GM19239 (cell line): Measurements from ENCODE around the gene P2RY2.
A peak's percentile ranks its signal among the peaks of the same experiment; 100 is the strongest.
"Not testable (repeated sequence)": the region's sequence is repeated elsewhere in the genome, so short reads cannot be mapped to it uniquely, and the experiment has no call there.

Experiments
- DNase-seq: peaks from one replicate; pipeline ENCODE4 v3.0.0; 2011; ENCODE audit warnings: low spot score; ENCODE audit not compliant: insufficient read length
- FAIRE-seq: peaks from 2 replicates; lab custom pipeline; 2011; peaks lifted over from hg19 to GRCh38; lab: Jason Lieb, UNC

The P2RY2 gene

DNA sequence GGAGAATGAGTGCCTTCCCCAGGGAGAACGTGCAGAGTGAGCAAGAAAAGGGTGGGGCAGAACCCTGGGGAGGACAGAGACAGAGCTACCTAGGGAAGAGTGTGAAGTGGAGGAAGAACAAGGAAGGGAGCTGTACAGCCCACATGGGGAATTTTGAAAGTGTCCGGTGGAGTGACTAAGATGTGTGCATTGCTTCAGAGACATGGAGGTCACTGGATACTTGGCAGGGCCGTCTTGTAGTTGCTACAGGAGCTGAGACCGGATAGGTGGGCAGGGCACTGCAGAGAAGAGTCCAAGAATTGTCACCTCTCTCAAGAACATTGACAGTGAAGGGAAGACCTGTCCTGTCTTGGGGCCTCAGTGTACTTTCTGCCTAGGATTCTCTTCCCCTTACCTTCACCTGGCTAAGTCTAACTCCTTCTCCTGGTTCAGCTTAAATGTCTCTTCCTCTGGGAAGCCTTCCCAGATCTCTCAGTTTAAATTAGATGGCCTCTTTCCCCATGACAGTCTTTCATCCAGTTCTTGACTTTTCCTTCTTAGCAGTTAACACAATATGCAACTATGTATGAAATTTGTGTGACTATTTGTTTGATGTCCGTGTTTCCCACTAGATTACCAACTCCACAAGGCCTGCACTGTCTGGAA is 44.9 kb downstream of the P2RY2 start:
- FAIRE-seq = no peak
- DNase-seq = no peak

DNA sequence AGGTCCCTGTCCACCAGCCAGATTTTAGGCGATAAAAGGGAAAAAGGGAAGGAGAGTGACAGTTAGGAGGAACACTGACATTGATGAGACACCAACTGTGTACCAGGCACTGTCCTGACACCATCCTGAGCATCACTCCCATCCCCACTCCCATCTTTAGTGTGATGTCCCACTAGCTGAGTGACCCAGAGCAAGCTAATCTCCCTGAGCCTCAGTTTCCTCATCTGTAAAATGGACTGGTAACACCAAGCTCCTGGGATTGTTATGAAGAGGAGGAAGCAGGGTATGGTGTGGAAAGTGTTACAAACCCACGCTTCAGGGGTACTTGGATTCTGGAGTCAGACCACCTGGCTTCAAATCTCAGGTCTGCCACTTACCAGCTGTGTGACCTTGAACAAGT is 45.6 kb downstream of the P2RY2 start:
- DNase-seq = no peak
- no peak for FAIRE-seq

DNA sequence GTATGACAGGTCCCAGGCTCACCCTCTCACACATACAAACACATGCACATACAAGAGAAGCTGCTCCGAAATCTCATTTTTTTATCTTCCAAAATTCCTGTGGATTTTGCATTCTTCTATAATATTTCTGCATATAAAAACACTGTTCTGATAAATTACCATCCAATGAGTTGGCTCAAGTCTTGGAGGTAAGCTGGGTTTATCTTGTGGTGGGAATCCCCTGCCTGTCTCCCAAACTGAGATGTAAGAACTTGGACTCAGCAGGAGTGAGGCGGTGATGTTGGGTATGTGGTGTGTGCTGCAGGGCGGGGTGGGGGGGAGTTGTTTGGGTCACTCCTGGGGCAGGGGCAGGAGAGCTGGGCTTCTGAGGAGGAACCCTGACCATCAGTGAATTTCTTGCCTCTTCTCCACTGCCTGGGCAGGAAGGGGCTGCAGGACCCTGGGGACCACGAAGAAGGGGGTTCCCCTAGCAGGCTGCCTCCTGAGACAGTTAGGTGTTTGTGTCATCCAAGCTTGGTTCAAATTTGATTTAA is 47.3 kb downstream of the P2RY2 start:
- DNase-seq (no peak), FAIRE-seq (no peak)

DNA sequence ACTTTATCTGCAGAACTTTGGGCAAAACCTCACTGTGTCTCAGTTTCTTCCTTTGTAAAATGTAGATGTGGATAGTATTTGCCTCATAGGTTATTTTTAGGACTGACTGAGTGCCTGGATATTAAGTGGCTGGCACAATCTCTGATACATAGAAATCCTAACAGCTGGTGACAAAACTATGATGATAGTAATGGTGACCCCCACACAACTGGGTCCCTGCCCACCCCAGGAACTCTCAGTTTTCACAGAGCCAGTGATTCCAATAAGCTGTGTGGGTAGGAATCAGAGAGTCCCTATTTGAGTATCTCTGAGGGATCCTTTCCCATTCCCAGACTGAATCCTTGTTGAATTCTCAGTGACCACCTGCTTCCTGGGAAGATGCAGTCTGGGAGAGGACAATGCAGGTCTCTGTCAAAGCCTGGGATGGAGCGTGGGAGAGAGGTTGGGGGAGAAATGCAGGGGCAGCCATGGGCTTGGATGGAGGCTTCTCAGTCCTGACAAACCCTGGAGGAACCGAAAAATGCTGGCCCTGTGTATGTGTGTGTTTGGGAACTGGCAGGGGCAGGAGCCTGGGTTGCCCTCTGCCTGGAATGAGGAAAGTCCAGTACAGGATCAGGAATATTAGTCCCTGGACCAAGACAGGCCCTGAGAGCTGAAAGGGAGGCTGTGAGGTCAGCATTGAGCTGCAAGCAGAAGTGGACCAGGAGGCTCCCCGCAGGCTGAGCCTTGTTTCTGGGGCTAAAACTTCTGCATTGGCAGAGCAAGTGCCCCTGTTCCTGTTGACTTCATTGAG is 48.0 kb downstream of the P2RY2 start:
- FAIRE-seq (no peak), DNase-seq (no peak)

- DNase-seq (no peak), FAIRE-seq (no peak)
These were observed 48.6 kb downstream of the P2RY2 start for GRCh38 chr11:73266646-73267020.

DNA sequence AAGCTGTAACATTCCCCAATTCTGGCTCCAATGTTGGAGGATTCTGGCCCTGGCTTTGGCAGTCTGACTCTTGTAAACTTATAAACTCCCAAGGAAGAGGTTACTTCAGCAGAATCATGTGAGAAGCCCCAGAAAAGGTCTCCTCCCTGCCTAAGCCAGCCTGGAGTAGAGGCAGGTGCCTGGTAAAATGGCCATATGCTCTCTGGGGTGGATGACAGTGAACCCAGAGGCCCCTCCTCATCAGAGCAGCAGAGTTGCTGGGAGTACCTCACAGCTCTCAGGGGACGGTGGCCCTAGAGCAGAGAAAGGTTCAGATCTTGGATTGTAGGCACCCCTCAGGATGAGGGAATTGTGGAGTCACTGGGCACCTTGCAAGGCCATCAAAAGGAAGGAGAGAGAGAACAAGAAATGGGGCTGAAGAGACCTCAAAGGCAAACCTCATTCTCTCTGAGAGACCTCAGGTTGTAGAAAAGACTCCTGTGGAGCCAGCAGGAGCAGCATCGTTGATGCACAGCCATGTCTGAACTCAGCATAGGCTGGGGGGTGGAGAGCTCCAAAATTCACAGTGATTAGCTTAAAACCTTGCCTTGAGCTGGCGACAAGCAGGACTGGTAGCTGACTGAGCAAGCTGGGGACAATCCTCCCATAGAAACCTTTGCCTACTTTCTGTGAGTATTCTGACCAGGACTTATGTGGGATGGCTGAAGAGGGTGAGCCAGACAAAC is 49.2 kb downstream of the P2RY2 start:
- DNase-seq (no peak), FAIRE-seq (no peak)

DNA sequence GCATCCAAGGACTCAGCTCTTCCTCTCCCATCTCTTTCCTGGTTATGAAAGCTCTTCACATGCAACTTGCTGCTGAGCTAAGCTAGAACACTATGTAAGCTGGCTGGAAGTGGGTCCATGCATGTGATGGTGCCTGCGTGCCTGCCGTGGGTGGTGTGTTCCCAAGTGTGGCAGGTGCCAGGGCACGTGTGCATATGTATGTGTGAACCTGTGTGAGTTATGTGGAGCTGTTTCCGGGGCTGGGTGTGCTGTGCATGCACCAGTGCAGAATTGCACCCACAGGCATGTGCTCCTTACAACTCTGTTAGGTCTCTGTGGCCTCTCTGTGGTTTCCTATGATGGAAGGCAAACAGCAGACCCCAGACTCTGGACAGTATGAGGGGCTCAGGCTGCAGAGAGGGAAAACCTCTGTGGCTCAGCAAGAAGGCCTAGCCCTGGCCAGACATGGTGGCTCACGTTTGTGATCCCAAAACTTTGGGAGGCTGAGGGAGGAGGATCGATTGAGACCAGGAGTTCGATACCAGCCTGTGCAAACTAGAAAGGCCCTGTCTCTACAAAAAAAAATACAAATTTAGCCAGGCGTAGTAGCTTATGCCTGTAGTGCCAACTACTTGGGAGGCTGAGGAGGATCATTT is 49.9 kb downstream of the P2RY2 start:
- FAIRE-seq (peak; percentile 28), DNase-seq (no peak)

GRCh38 chr11:73268671-73269271 is 50.7 kb downstream of the P2RY2 start:
- DNase-seq (no peak), FAIRE-seq (no peak)

GRCh38 chr11:73269459-73270015 is 51.5 kb downstream of the P2RY2 start:
- FAIRE-seq (no peak), DNase-seq (no peak)

GRCh38 chr11:73270016-73270854 is 52.2 kb downstream of the P2RY2 start:
- DNase-seq (no peak), FAIRE-seq (no peak)

- DNase-seq (no peak), FAIRE-seq (peak; percentile 56)
These were observed 52.9 kb downstream of the P2RY2 start for GRCh38 chr11:73270855-73271477.

DNA sequence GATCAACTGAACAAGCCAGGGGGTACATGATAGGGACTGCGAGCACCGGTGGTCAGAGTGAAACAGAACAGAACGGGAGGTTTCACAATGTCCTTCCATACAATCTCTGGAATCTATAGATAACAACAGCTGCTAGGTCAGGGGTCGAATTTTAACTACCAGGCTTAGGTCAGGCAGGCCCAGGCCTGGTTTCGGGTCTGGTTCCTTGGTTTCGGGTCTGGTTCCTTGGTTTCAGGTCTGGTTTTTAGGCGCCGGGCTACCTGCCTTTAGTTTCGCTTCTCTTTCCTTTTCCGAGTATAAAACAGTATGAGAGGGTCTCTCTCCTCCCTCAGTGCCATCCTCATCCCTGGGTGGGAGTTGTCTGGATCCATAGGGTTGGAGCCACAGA is 53.4 kb downstream of the P2RY2 start:
- FAIRE-seq = peak; percentile 54
- not testable (repeated sequence) for DNase-seq

- FAIRE-seq (no peak), DNase-seq (no peak)
These were observed 54.0 kb downstream of the P2RY2 start, which contains the start of gene P2RY6 for GRCh38 chr11:73271936-73272679. Gene P2RY6, plus strand, starts transcription at chr11:73272338. Its CDS starts 24,181 bp downstream, at chr11:73296519.

GRCh38 chr11:73272680-73273038 is 54.6 kb downstream of the P2RY2 start:
- FAIRE-seq = no peak
- no peak for DNase-seq

- DNase-seq = no peak
- no peak for FAIRE-seq
These were observed 55.3 kb downstream of the P2RY2 start for GRCh38 chr11:73273222-73273895.

DNA sequence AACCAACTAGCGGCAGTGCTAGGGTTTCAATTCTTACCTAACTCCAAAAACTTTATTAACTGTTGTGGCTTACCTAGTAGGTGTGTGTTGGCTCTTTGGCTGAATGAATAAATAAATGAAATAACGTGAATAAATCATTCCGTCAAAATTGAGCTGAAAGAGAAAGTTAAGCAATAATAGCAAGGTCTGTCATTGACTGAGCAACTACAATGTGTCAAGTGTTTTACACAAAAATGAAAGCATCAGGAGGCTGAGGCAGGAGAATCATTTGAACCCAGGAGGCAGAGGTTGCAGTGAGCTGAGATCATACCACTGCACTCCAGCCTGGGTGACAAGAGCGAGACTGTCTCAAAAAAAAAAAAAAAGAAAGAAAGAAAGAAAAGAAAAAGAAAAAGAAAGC is 56.1 kb downstream of the P2RY2 start:
- DNase-seq, FAIRE-seq: not testable (repeated sequence)

DNA sequence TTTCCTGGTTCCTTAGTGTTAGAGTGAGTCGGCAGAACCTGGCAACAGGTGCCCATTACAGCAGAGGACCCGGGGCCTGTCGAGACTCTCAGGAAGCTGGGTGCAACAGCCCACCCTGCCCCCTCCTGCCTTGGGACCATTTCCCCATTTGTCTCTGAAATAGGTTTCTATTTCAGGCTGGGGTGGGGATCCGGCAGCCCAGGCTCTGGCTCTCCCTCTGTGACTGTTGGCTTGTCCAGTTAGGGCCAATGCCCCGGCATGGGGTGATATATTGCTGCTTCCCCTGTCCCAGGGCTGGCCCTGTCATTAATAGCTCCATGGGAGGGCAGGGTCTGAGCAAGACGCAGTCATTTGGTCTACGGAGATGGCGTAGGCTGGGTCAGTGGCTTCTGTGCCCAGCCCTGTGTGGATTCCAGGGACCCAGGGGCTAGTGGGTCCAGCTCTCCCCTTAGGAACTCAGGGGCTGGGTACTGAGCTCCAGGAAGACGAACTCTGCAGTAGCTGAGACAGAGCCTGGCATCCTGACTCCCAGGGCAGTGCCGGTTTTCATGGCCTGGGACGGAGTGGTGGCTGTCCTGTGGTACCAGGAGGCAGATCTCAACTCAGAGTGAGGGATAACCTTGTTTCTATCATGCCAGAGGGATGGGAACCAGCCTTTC is 56.8 kb downstream of the P2RY2 start:
- DNase-seq = no peak
- no peak for FAIRE-seq
